Measurements from ENCODE around the gene NOS2. TPM values are rescaled to one million over a fixed set of nuclear protein-coding genes. Genes with fewer than 3 reads are reported as not detected.

The NOS2 gene
- total RNA-seq, 1 experiment from 2014 or later, result 1.4 TPM

GRCh38 chr17:27836651-27837050 lies 36.3 kb upstream of the NOS2 start:
- ChIA-PET POLR2A (no interaction called here), CTCF (interaction anchor here (1.4 kb wide), 1 partner anchor 56 kb away, joined by 4 read pairs; no protein-coding TSS in a partner anchor)
- Mint-ChIP-seq H3K27ac (no peak overlapping the region), H3K27me3 (ENCODE audit: low read depth) (no peaks in the 10 kb centered on the region; the same call in 1 of the 2 replicates), H3K36me3 (peaks cover 9% of the 10 kb centered on the region), H3K4me1 (peaks cover 3% of the 10 kb centered on the region), H3K4me3 (no peak overlapping the region), H3K9me3 (peaks cover 9% of the 10 kb centered on the region)
- no peak for ATAC-seq
- no peak for TF ChIP-seq SOX15 (CRISPR knock-in tag; IDR thresholded peaks at IDR 0.05)
- TF ChIP-seq JUN (CRISPR knock-in tag; IDR thresholded peaks at IDR 0.05), result no peak
- no peak for DNase-seq (ENCODE audit: low spot score)

GRCh38 chr17:27834571-27834970 lies 34.2 kb upstream of the NOS2 start:
- Mint-ChIP-seq H3K9me3 (peaks cover 9% of the 10 kb centered on the region), H3K36me3 (peaks cover 9% of the 10 kb centered on the region), H3K4me3 (no peak overlapping the region), H3K4me1 (peaks cover 1% of the 10 kb centered on the region), H3K27ac (no peak overlapping the region), H3K27me3 (ENCODE audit: low read depth) (no peaks in the 10 kb centered on the region; the same call in 1 of the 2 replicates)
- ATAC-seq (no peak), DNase-seq (ENCODE audit: low spot score) (no peak)
- ChIA-PET CTCF (no interaction called here), POLR2A (no interaction called here)
- TF ChIP-seq SOX15 (CRISPR knock-in tag; IDR thresholded peaks at IDR 0.05), result no peak
- TF ChIP-seq ZNF263 (CRISPR knock-in tag; IDR thresholded peaks at IDR 0.05; ENCODE audit: low read depth), result no peak
- TF ChIP-seq CREM (CRISPR knock-in tag; IDR thresholded peaks at IDR 0.05), result no peak
- TF ChIP-seq ARID4B (CRISPR knock-in tag; IDR thresholded peaks at IDR 0.05; ENCODE audit: borderline replicate concordance), result no peak
- no peak for TF ChIP-seq ATF6 (CRISPR knock-in tag; IDR thresholded peaks at IDR 0.05)
- TF ChIP-seq ATF2 (CRISPR knock-in tag; IDR thresholded peaks at IDR 0.05; ENCODE audit: borderline replicate concordance, low read depth), result no peak
- TF ChIP-seq ZNF396 (CRISPR knock-in tag; IDR thresholded peaks at IDR 0.05; ENCODE audit: borderline replicate concordance), result no peak
- no peak for TF ChIP-seq ZNF532 (CRISPR knock-in tag; IDR thresholded peaks at IDR 0.05; ENCODE audit: borderline replicate concordance)
- no peak for TF ChIP-seq ATF1 (CRISPR knock-in tag; IDR thresholded peaks at IDR 0.05)
- TF ChIP-seq ZNF121 (CRISPR knock-in tag; IDR thresholded peaks at IDR 0.05), result no peak
- TF ChIP-seq E2F5 (CRISPR knock-in tag; IDR thresholded peaks at IDR 0.05), result no peak
- TF ChIP-seq TCF7 (CRISPR knock-in tag; IDR thresholded peaks at IDR 0.05; ENCODE audit: low read depth), result no peak
- no peak for TF ChIP-seq NR1H2 (CRISPR knock-in tag; IDR thresholded peaks at IDR 0.05)
- TF ChIP-seq ESRRA (CRISPR knock-in tag; IDR thresholded peaks at IDR 0.05; ENCODE audit: borderline replicate concordance), result no peak
- TF ChIP-seq MYBL2 (CRISPR knock-in tag; IDR thresholded peaks at IDR 0.05), result no peak
- no peak for TF ChIP-seq AFF4 (CRISPR knock-in tag; IDR thresholded peaks at IDR 0.05; ENCODE audit: borderline replicate concordance)
- TF ChIP-seq IRF2 (CRISPR knock-in tag; IDR thresholded peaks at IDR 0.05; ENCODE audit: borderline replicate concordance, low read depth), result no peak

All from WTC11 (cell line).